Tongue (tissue), 2 donors: ENCODE results near the gene VLDLR. TPM values are rescaled to one million over a fixed set of nuclear protein-coding genes. Genes with fewer than 3 reads are reported as not detected.

Experiments
- DNase-seq: peaks from one replicate; pipeline ENCODE4 v3.0.0-alpha.2; 2015
- total RNA-seq: library from RNA; depleted of rRNA; stranded (reverse); fragments of >200 nt; gene quantifications from one replicate; pipeline ENCODE4 v1.2.3, GENCODE V29; 2014

Gene VLDLR
- total RNA-seq, 1 donor from 2014 or later = 60.1 TPM

DNA sequence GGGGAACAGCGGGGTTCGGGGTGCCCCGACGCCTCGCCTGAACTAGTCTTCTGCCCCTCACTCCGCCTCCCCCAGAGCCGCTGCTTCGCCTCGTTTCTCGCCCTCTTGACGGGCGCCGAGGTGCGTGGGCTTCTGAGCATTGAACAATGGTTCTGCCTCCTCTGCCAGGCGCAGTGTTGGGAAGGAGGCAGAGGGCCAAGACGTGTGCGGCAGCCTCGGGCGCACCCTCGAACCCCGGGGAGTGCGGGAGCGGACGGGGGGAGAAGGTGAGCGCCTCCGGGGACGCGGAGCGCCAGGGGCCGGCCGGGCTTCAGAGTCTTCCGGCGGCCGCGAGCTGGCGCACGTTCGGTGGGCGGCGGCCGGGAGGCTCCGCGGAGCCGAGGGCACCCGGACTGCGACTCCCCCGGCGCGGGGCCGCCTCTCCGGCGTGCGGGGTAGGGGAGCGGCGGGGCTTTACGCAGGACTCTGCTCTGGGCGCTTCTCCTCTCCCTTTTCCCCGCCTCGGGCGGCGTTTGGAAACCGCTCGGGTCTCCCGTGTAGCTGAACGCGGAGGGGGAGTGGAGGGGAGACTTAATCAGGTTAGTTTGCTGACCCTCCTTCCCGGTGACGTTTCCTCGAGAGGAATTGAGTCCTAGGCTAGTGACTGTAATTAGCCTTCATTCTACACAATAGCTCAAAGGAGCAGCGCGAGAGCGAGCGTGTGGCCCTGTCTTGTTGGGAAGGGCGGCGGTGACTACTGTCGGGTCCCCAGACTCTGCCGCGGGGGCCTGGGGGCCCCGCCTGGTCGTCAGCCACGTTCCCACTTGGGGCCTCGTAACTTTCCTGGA lies 1.1 kb downstream of the VLDLR start:
- peak; percentile 67 for DNase-seq

DNA sequence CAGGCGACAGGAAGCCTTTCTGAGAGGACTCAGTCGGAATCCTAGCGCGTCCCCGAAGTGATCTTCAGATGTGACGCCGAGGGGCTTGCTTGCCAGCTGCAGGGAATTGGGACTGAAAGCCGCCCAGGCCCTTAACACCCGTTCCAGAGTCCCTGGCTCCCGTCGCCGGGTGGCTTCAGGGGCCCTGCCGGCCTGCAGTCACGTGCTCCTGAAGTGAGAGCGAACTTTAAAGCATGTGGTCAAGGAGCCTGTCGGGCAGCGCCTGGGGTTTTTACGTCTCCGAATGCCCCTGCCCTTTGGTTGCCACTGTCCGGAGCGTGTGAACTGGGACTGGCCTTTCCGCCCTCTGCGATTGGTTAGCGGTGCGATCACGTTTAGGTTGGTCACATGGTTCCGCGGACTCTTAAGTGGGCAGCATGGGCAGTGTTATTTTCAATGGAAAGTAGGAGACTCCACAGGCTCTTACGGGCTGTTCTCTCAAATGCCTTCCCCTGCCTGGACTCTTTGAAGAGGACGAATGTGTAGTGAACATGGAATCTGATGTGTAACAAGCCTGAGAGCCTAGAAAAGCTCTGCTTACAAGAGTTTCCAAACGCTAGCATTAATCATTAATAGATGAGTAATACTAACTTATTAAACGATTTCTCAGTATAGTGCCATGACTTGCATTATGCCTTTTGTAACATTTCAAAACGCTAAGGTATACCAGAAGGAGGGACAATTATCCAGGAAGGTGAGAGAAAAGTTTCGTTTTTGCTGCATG lies 1.9 kb downstream of the VLDLR start:
- peak; percentile 70 for DNase-seq

DNA sequence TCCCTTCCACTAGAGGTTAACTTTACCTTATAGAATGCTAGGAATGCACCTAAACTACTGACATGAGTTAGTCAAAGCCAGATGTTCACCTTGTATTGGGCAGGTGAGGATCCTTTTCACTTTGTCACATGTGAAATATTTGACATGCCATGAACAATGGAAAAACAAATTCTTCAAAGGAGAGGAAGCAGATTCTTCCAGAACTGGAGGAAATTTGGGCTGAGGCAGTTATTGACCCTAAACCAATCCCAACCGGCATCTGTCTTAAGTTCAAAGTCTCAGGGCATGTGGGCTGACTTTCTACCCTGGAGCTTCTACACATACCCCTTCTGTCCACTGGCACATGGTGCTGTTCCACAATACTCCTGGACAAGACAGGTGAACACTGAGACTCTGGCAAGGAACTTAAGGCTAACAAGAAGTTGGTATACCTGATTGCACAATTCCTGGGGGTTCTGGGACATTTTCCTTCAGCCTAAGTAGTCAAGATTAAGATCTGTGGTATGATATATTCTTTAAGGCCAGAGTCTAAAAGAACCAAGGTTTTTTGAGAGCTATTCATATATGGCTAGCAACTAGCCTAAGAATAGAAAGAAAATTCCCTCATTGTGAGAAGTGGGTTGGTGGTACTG lies 2.6 kb downstream of the VLDLR start:
- DNase-seq = no peak

DNA sequence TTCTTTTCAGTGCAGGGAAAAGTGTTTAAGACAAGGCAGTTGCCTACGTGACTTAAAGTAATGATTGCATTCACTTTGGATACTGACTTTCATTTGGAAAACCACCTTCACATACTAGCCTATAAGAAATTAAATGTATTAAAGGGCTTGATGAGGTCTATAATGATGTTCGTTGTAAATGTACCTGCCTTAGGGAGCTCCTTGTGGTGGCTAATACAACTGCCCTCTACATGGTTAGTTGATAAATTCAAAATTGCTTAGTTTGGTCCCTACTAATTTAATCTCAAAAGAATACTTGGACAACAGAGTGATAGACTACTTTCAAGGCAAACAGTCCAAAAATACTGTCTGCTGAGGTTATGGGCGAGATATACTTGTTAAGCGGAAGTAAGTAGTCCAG lies 3.8 kb downstream of the VLDLR start:
- no peak for DNase-seq

DNA sequence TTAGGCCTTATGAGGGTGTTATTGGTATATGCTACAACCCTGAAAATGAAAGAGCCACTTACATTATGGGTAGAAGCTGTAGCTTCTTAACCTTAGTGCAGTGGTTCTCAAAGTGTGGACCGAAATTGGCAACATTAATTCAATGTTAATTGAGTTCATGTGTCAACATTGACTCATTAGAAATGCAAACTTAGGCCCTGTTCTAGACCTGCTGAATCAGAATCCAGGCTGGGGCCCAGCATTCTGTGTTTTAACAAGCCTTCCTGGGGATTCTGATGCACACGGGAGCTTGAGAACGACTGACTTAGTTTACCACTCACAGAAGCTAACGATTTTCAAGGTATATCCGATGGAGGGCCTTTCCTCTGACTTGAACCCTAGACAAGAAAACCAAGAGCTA lies 7.3 kb downstream of the VLDLR start:
- DNase-seq = no peak

DNA sequence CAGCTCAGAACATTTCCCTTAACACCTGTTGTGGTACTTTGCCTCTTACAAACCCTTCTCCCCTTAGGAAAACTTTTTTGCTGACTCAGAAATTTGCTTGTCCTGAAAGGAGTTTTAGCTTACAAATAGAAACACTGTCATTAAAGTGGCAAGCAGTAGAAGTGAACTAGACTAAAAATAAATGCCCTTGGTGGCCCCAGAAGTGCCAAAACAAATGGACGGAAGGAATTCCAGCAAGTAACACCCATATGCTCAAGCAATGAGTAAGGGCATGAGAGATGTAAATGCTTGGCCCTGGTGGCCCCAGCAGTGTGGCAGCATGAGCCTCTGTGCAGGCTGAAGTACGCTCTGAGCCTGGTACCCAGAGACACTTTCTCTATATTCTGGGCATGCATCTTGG lies 8.6 kb downstream of the VLDLR start:
- peak; percentile 46 for DNase-seq

DNA sequence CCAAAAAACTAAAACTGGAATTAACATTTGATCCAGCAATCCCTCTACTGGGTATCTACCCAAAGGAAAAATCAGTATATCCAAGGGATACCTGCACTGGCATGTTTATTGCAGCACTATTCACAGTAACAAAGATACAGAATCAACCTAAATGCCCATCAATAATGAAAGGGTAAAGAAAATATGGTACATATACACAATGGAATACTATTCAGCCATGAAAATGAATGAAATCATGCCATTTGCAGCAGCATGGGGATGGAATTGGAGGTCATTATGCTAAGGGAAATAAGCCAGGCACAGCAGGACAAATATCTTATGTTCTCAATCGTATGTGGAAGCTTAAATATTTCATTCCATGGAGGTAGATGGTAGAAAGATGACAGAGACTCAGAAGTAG lies 9.7 kb downstream of the VLDLR start:
- no peak for DNase-seq

DNA sequence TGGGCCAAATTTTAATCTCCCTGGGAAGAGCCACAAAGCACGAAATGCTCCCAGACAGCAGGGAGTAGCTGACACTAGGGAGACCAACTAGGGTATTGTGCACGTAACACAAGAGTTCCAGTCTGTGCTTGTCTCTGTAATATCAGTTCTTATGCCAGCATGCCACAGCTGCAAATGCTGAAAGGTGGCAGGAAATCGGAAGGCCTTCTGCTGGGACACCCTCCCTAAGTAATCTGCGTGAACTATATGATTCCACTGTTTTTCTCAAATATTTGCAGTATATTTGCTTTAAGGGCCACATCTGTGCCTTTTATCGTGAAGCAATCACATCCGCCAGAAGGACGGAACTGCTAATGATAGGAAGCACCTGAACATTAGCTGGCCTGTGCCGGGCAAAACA lies 12.6 kb downstream of the VLDLR start:
- DNase-seq = peak; percentile 63

DNA sequence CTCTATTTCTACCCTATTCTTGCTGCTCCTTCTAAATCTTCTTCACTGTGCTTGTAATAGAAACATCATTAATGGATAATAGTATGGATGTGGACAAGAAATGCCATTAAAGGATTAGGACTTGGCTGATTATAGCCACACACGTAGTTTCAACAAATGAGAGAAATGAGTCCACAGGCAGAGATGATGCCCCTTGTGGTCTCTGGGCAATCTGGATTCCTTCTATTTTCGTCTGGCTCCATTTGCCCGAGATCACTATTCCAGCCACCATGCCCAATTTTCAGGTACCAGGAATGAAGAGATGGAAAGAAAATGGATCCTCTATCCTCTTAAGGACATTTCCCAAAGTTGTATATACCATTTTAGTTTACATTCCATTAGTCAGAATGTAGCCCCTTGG lies 13.2 kb downstream of the VLDLR start:
- no peak for DNase-seq

DNA sequence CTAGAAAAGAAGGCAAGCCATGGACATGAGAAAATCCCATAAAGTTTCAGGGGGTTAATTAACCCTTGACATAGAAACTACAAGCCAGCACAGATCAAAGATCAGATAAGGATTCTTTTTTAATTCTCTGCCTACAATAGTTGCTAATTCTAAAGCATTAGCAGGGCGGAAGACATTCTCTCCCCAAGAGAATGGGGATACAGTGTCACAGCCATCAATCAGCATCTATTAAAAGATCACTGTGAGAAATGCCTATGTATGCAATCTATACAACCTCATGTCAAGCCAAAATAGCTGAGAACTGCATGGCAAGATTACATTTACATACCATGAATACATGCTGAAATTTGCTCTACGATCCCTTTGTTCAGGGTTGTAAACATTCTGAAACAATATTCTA lies 14.3 kb downstream of the VLDLR start:
- no peak for DNase-seq

DNA sequence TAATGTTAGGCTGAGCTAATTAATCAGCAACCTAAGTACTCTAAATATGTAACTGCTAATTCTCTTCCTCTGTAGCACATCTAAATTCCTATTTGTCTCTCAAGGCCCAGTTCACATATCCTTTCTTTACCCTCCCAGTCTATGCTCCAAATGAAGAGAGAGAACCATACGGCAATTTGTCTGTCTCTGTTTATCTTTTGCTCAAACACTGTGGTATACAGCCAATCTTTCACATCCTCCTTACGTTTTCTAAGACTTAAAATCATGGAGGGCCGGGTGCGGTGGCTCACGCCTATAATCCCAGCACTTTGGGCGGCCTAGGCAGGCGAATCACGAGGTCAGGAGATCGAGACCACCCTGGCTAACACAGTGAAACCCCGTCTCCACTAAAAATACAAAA lies 15.8 kb downstream of the VLDLR start:
- DNase-seq = no peak

DNA sequence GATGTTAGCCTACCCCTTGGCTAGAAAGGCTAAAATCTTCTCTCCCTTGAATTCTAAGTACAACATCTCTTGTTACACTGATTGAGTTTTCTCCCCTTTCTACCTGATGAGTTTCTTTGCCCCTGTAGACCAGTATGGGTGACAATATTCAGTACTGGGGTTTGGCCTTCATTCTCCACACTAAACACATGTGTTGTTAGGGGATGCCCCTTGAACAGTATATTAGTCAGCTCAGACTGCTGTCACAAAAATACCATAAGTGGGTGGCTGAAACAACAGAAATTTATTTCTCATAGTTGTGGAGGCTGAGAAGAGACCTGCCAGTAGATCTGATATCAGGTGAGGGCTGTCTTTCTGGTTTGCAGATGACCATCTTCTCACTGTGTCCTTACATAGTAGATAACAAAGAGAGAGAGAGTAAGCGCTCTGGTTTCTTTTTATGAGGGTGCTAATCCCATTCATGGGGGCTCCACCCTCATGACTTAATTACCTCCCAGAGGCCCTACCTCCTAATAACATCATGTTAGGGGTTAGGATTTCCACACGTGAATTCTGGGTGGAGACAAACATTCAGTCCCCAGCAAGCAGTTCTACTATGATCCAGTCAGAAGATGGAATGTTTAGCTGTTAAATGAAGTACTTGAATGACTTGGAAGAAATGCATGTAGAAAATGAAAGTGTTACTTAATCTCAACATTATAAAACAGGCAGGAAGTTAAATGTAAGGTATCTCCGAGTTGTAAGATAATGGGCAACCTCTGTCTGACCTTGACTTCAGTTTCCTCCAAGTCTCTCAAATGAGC lies 17.5 kb downstream of the VLDLR start:
- no peak for DNase-seq

DNA sequence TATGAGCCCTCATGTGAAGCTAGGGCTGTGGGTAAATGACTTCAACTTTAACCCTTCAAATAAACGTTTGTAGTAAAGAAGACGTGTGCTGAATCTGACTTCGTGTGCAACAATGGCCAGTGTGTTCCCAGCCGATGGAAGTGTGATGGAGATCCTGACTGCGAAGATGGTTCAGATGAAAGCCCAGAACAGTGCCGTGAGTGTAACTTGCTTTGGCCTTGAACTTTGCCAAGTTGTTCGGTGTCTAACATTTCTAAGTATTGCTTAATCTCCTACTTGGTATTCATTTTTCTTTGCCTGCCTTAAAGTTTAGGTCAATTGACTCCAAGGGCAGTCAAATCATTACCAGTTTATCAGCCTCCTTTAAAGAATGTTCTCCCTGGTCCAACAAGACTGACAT lies 18.2 kb downstream of the VLDLR start:
- no peak for DNase-seq

DNA sequence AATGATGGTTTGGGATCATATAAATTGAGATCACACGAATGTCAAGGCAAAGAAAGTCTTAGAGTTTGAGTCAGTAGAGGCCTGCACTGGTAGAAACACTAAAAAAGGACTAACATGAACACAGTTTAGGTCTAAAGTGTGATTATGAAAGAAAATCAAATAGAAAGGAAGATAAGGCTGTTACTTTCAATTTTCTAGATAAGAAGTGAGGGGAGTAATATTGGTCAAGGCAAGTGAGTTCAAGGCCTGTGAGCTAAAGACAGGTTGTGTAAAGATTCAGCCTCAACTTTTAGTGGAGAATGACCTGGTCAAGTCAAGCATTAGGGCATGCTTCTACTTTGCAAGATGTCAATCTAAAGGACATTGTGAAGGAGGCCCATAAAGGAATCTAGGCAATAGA lies 19.0 kb downstream of the VLDLR start:
- no peak for DNase-seq

DNA sequence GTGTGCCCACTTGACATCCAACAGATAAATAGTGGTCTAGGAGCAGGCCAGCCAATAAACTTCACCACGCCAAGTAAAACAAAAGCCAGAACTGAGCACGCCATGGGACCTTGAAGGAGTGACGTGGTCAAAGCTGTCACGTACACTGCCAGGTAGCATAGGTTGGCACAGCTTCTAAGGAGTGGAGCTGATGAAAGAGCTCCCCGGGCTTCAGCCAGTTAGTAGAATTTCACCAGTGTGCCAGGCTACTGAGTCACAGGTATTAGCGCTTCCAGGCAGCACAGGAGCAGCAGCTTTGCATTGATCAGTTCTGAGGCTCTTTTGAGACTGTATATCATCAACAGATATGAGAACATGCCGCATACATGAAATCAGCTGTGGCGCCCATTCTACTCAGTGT lies 19.4 kb downstream of the VLDLR start:
- DNase-seq = no peak

DNA sequence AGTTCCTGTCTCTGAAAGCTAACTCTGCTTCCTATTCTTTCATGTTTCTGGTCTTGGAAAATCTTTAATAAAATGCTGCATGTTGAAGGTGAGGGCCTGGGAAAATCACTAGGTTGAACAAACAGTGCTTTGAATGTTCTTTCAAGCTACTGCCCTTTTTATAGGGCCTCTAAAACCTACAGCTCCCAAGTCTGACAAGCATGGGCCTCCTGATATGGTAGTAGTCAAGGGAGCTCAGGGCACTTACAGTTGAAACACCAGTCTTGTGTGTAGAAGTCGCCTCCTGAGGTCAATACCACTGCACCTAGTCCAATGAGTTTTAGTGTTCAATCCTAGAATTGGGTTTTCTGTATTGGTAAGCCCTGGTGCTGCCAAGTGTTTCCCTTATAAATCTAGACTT lies 20.5 kb downstream of the VLDLR start:
- DNase-seq = no peak

DNA sequence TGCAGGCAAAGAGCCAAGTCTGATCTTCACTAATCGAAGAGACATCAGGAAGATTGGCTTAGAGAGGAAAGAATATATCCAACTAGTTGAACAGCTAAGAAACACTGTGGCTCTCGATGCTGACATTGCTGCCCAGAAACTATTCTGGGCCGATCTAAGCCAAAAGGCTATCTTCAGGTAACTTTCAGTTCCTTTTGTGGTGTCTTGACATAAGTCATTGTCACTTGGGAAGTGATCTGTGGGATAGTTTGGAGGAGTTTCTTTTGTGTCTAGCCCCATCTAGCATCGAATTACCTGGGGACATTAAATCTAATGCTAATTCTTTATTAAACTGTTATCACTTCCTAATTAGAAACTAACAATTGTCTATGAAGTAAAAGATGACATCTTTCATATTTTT lies 24.0 kb downstream of the VLDLR start:
- no peak for DNase-seq

DNA sequence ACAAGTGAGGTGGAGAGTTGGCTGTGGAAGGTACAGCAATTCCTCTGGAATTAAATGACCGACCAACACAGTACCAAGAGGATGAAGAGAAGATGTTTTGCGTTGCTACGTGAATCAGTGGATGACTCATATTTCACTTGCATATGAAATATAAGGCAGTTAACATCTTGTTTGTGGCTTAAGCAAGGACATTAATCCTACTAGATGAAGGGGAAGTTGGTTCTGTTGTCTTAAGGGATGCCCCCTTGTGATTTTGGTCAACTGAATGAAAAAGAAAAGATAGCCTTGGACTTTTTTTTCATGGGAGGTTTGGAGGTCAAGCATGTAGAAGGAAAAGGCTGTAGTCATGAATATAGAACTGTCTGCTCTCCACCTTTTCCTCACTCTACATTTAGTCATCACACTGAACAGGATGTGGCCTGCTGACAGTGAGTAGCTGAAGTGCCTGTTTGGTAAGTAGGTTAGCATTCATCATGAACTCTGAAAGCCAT lies 33.9 kb downstream of the VLDLR start:
- DNase-seq = no peak

DNA sequence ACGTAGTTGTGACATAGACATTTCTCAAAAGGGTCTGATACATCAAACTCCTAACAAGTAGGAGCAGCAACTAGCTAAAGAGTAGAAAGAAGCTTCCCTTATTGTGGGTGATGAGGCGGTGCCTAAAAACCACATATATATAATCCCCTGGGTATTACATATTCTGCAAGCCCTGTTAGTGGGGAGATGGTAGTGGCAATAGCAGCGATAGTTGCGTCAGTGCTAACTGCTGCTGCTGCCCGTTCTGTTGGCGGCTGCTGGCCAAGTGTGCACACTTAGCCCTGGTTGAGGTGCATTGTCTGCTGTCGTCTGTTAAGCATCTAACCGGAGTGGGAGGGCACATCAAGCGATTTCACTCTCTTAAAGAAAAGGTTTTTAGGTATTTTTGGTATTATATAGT lies 35.8 kb downstream of the VLDLR start:
- no peak for DNase-seq

DNA sequence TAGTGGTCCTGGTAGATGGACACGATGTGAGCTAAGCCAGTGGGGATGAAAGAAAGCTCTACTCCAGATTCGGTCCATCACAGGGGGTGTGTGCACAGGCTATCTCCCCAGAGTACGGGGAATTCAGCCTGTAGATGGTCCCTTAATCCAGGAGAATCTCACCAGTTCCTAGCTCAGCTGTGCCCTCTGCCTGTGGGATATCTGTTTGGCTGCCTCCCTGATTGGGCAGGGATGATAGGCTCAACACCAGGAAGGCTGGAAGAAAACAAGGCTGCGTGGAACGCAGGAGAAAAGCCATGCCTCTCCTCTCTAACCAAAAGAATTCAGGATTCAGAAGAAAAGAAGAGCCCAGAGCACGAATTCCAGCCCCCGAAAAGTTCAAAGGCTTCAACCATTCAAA lies 40.9 kb downstream of the VLDLR start:
- DNase-seq = no peak

DNA sequence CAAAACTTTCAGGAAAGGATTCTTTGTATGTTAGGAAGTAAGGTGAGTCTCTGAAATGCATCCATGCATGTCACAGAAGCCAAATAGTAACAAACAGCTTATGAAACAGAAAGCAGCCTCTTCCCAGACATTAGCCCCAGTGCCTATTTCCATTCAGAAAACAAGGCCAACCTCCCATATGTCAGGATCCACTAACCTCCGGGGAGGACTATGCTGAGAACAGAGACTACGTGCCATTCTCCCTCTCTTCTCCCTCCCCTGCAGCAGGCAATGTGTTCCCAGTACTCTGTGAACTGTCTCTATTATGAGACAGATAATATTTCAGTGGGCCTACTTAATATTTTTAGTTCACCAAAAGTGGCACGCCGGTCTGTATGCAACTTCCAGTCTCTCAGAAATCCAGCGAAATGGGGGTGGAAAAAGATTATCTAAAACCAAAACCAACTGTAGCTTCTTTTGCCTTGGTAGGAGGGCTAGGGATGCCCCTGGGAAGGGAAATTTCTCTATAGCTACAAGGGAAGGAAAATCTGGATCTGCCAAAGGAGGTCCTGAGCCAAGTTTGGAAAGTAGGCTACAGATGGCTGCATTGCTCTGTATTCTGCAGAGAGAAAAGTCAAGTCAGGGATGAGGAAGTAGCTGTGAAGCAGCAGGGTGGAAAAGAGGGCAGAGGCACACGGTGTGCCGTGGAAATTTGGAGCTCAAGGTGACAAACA lies 42.0 kb downstream of the VLDLR start:
- peak; percentile 74 for DNase-seq
